ENCODE results near the gene HECTD1.
"Not testable (repeated sequence)": the region's sequence is repeated elsewhere in the genome, so short reads cannot be mapped to it uniquely, and the experiment has no call there.

HECTD1 gene

DNA sequence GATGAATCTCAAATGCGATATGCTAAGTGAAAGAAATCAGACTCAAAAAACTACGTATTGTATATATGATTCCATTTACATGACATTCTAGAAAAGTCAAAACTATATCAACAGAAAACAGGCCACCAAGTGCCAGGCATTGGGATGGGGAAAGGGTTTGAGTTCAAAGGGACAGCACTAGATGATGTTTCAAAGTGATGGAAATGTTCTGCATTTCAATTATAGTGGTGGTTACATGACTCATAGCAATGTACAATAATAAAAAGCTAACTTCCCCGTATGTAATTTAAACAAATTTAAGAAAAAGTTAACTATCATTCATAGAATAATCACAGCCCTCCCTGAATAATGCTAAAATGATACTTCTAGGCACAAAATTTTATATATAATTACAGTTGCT, 13.5 kb downstream of the HECTD1 start:
- no peak for DNase-seq (ENCODE audit: low spot score)

DNA sequence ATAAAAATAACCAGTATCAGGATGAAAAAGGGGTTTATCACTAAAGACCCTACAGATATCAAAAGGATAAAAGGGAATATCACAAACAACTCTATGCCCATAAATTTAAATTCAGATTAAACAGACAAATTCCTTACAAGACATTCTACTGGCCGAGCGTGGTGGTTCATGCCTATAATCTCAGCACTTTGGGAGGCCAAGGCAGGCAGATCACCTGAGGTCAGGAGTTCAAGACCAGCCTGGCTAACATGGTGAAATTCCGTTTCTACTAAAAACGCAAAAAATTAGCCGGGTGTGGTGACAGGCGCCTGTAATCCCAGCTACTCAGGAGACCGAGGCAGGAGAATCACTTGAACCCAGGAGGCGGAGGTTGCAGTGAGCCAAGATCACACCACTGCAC, 15.0 kb downstream of the HECTD1 start:
- not testable (repeated sequence) for DNase-seq (ENCODE audit: low spot score)

DNA sequence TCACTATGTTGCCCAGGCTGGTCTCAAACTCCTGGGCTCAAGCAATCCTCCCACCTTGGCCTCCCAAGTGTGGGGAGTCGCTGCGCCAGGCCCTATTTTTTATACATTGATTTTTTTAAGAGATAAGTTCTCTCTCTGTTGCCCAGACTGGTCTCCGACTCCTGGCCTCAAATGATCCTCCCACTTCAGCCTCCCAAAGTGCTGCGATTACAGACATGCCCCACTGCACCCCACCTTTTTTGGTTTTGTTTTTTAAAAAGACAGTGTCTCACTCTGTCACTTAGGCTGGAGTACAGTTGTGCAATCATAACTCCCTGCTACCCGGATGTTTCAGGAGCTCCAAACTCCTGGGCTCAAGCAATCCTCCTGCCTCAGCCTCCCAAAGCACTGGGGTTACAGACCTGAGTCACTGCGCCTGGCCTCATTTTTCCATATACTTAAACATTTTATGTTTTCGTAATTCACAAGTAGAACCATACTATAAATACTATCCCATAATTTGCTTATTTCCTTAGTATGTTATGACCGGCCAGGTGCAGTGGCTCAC, 16.8 kb downstream of the HECTD1 start:
- no peak for DNase-seq (ENCODE audit: low spot score)

DNA sequence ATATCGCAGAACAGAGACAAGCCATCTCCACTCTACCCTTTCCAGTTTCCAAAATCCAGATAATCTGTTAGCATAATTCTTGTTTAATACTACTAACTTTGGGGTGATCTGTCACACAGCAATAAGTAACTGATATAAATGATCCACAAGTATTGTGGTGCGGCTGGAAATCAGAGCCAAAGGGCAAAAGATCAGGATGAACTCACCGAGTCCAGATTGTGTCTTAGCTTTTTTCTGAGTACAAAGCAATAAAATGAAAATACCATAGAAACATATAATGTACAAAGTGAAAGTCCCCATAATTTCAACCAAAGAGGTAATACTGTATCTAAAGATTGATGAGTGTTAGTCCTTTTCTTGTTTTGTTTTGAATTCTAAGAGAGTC, 17.4 kb downstream of the HECTD1 start:
- no peak for DNase-seq (ENCODE audit: low spot score)

DNA sequence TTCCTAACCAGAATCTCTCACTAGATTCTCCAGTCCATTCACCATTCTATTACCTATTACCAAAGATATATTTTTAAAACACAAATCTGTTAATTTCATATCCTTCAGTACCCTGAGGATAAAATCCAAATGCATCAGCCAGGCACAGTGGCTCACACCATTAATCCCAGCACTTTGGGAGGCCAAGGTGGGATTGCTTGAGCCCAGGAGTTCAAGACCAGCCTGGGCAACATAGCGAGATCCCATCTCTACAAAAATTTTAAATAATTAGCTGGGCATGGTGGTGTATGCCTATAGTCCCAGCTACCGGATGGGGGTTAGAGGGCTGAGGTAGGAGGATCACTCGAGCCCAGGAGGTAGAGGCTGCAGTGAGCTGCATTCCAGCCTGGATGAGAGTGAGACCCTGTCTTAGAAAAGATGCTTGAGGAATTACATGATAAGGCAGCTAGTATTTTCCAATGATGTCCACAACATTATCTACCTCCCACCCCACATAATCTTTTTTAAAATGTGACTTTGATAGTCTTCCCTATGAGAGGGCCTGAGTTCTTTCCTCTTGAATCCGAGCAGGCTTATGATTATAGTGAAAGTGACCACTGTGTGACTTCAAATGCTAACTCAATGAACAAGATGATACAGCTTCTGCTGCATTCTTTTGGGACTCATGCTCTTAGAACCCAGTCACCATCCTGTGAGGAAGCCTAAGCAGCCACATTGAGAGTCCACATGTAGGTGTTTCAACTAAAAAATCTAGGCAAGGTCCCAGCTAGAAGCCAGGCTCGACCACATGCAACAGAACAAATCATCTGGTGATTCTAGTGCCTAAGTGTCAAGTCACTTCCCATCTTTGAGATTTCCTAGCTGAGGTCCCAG, 18.0 kb downstream of the HECTD1 start:
- DNase-seq (ENCODE audit: low spot score), result no peak

DNA sequence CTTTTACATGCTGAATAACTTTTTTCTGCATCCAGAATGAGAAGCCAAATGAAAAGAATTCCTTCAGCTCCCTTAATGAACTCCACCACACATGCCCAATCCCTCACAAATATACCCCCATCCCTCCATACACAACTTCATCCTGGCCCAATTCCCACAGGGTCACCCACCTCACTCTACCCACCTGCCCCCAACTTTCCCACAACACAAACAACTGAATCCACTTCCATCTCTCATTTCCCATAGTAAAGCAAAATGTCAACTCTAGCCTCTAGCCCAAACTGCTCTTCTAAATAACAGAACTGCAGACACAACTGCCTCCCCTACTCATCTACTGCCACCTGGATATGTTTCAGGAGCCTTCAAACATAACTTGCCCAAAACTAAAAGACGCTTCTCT, 18.8 kb downstream of the HECTD1 start:
- DNase-seq (ENCODE audit: low spot score), result no peak

DNA sequence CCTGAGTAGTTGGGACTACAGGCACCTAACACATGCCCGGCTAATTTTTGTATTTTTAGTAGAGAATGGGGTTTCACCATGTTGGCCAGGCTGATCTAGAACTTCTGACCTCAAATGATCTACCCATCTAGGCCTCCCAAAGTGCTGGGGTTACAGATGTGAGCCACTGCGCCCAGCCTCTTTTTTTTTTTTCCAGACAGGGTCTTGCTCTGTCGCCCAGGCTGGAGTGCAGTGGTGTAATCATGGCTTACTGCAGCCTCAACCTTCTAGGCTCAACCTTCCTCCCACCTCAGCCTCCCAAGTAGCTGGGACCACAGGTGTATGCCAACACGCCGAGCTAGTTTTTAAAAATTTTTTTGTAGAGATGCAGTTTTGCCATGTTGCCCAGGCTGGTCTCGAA, 25.6 kb downstream of the HECTD1 start:
- not testable (repeated sequence) for DNase-seq (ENCODE audit: low spot score)

DNA sequence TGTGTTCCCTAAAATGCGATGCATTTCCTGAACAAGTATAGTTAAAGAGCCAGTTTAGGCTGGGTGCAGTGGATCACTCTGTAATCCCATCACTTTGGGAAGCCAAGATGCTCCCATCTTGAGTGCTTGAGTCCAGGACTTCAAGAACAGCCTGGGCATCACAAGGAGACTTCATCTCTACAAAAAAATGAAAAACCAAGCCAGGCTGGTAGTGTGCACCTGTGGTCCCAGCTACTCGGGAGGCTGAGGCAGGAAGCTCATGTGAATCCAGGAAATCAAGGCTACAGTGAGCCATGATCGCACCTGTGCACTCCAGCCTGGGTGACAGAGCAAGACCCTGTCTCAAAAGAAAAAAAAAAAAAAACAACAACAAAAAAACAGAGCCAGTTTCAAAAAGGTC, 26.3 kb downstream of the HECTD1 start:
- no peak for DNase-seq (ENCODE audit: low spot score)

DNA sequence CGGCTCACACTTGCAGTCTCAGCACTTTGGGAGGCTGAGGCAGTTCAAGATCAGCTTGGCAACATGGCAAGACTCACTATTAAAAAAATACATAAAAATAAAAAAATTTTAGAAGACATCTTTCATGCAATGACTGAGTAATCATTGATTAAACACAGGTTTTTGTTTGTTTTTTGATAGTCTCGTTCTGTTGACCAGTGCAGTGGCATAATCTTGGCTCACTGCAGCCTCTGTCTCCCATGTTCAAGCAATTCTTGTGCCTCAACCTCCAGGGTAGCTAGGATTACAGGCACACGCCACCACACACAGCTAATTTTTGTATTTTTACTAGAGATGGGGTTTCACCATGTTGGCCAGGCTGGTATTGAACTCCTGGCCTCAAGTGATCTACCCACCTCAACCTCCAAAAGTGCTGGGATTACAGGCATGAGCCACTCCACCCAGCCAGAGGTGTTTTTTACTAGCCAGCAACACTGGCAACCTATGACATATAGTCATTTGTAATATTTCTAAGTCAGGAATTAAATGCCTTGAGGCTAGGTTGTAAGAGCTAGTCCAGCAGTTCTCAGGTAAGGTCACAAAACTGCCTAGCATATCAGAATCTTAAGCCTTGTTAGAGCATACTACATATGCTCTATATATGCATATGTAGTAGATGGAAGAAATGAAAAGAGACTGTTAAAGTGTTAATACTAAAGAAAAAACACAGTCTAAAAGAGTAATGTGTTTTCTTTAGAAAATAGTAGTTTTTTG, 27.1 kb downstream of the HECTD1 start:
- DNase-seq (ENCODE audit: low spot score), result no peak

DNA sequence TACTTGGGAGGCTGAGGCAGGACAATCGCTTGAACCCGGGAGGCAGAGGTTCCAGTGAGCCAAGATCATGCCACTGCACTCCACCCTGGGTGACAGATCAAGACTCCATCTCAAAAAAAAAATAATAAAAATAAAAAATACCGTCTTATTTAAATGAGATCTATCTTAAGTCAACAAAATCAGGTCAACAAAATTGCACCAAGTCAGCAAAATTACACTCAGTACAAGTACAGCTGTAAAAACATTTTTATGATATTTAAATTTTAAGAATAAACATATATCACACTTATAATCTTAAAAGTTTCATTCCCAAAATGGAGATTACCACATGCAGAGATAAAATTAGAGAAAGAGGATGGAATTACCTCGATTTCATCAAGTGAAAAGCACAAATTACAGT, 33.2 kb downstream of the HECTD1 start:
- no peak for DNase-seq (ENCODE audit: low spot score)

DNA sequence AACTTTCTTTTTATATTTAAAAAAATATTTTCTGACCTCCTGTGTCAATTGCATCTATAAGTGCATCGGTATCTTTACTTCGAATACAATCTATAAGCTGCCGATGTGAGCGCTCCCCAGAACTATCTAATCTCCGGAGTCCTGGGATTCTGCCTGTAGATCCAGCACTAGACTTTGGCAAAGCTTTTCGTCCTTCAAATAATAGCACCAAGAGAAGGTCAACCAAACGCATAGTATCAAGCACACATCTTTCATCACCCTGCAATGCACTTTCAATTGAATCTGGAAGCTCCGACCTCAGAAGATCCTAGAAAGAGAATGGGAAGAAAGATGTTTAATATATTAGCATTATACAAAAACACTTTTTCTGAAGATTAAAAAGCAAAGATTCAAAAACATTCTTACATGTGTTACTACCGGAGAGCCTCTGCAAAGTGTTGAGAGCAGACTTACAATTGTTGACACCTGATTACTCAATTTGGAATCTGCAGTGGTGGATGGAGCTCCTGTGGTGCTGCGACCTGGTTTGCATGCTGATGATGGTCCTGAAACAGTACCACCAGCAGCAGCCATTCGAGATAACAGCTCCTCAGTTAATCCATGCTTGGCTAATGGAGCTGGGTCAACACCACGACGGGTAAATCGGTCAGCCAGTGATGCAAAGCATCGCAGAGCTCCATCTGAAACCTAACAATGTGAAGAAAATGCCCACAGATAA, 34.3 kb downstream of the HECTD1 start:
- no peak for DNase-seq (ENCODE audit: low spot score)

DNA sequence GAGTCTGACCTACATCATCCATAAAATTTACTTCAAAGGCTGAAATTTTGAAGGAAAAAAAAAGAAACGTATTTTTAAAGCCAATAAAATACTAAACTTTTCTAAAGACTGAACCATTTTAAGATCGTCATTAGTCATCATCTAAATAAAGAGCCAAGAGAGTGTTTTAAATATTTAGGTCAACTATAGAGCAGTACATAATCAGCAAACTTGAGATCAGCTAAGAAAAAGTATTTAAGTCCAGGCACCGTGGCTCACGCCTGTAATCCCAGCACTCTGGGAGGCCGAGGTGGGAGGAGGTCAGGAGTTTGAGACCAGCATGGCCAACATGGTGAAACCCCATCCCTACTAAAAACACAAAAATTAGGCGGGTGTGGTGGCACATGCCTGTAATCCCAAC, 35.5 kb downstream of the HECTD1 start:
- DNase-seq (ENCODE audit: low spot score), result no peak

DNA sequence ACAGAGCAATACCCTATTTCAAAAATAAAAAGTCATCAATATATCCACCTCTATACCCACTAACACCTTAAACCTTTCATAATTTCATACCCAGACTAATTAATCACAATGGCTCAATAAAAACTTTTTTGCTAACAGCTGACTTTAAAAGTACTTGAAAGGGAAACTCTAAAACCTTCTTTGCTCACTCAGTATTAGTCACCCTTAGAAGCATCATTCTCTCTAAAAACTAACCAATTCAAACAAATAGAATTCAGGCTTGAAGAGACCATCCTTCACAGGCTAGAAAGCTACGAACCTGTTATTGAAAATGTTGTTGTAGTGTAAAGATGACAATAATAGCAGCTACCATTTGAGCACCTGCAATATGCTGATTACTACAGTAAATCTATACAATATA, 37.2 kb downstream of the HECTD1 start:
- no peak for DNase-seq (ENCODE audit: low spot score)

DNA sequence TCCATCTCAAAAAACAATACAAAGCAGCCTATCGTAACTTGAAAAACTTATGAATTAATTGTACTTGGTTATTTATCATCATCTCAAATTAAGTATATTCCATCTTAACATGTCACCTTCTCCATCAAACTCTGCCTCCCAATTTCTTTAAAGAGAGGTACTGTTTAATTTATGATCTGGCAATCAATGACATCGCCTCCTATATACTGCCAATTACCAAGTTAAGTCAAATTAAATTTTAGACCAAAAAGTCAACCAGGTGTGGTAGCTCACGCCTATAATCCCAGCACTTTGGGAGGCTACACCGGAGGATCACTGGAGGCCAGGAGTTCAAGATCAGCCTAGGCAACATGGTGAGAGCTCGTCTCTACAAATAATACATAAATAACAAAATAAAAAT, 37.7 kb downstream of the HECTD1 start:
- DNase-seq (ENCODE audit: low spot score), result no peak

DNA sequence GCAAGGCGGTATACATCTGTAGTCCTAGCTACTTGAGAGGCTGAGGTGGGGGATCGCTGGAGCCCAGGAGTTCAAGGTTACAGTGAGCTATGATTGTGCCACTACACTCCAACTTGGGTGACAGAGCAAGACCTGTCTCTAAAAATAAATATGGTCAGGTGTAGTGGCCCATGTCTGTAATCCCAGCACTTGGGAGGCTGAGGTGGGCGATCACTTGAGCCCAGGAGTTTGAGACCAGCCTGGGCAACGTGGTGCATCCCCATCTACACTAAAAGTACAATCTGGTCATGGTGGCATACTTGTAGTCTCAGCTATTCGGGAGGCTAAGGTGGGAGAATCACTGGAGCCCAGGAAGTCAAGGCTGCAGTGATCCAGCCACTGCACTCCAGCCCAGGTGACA, 40.6 kb downstream of the HECTD1 start:
- DNase-seq (ENCODE audit: low spot score), result no peak

DNA sequence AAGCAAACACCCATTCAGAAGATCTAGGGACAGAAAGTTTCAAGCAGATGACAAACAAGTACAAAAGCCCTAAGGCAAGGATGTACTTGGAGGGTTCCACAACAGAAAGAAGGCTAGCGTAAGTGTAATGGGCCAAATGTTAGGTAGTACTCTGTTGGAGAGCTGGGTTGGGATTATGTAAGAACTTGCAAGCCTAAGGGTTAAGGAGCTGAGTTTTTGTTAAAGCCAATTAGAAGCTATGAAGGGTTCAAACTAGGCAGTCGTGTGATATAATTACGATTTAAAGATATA, 41.4 kb downstream of the HECTD1 start:
- DNase-seq (ENCODE audit: low spot score), result no peak

DNA sequence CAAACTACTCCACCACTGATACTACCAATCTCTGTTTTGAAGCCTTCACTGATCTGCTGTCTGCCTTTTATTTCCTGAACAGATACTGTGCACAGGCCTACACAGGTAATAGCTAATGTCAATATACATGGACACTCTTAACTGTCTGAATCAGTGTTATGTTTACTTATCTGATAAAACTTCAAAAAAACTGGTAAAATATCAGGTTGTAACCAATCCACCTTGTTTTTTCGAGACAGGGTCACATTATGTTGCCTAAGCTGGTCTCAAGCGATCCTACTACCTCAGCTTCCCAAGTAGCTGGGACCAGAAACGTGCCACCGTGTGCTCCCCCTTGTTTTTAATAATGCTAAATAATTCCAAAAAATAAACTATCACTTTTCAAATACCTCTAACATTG, 43.5 kb downstream of the HECTD1 start:
- DNase-seq (ENCODE audit: low spot score), result no peak

DNA sequence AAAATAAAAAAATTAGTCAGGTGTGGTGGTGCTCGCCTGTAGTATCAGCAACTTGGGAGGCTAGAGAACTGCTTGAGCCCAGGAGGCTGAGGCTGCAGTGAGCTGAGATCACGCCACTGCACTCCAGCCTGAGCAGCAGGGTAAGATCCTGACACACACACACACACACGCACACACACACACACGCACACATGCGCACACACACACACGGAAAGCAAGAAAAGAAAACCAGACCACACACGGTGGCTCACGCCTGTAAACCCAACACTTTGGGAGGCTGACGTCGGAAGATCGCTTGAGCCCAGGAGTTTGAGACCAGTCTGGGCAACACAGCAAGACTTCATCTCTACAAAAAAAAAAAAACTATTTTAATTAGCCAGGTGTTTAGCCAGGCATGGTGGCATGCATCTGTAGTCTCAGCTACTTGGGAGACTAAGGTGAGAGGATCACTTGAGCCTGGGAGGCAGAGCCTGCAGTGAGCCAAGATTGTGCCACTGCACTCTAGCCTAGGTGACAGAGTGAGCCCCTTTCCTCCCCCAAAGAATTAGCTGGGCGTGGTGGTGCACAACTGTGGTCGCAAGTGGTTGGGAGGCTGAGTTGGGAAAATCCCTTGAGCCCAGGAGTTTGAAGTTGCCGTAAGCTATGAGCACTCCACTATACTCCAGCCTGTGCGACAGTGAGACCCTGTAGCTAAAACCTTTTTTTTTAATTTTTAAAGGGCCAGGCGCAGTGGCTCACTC, 44.5 kb downstream of the HECTD1 start:
- no peak for DNase-seq (ENCODE audit: low spot score)

DNA sequence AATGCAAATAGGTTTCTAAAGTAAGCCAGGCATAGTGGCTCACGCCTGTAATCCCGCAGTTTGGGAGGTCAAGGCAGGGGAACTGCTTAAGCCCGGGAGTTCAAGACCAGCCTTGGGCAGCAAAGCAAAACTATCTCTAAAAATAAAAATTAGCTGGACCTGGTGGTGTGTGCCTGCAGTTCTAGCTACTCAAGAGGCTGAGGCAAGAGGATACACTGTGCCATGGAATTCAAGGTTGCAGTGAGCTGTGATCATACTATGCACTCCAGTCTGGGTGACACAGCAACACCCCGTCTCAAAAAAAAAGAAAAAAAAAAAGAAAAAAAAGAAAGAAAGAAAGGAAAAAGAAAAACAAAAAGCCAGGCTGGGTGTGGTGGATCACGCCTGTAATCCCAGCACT, 46.3 kb downstream of the HECTD1 start:
- DNase-seq (ENCODE audit: low spot score), result no peak

DNA sequence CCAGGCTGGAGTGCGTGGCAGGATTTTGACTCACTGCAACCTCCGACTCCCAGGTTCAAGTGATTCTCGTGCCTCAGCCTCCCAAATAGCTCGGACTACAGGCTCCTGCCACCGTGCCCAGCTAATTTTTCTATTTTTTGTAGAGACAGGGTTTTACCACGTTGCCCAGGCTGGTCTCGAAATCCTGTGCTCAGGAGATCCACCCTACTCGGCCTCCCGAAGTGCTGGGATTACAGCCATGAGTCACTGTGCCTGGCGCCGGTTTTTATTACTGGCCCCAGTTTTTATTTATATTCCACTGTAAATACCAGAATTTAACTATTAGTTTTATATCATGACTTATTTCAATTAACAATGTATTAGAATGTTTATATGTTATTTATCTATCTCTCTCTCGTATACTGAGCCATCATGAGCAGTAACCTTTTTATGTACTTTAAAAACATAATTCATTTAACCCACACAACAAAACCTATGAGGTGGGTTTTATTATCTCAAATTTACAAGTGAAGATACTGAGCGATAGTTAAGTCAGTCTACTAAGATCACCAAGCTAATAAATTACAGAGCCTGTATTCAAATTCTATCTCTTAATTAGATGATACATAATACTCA, 47.8 kb downstream of the HECTD1 start:
- DNase-seq (ENCODE audit: low spot score), result no peak

DNA sequence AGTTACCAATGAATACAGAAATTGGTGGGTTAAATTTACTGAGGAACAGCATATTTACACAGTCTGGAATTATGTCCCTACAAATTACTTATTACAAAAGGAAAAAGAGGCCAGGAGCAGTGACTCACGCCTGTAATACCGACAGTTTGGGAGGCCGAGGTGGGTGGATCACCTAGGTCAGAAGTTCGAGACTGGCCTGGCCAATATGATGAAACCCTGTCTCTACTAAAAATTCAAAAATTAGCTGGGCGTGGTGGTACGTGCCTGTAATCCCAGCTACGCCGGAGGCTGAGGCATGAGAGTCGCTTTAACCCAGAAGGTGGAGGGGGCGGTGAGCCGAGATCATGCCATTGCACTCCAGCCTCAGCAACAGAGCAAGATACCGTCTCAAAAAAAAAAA, 52.6 kb downstream of the HECTD1 start:
- DNase-seq (ENCODE audit: low spot score), result no peak

Data from NAMALWA (cell line).